HG02759 (cell line): ENCODE data around the gene ARAP2.

Experiments
- ATAC-seq: cut with Tn5 transposase; IDR thresholded peaks from one replicate; pipeline ENCODE4 v1.9.1; 2021; ENCODE audit warnings: mild to moderate bottlenecking, moderate library complexity; ENCODE audit not compliant: unreplicated experiment

Gene ARAP2

GRCh38 chr4:36138220-36138619 lies 106.1 kb downstream of the ARAP2 start:
- no peak for ATAC-seq

- no peak for ATAC-seq
Observed at GRCh38 chr4:36137336-36137735, 107.0 kb downstream of the ARAP2 start.

- ATAC-seq = no peak
Observed at GRCh38 chr4:36133658-36134057, 110.7 kb downstream of the ARAP2 start.

- no peak for ATAC-seq
Observed at GRCh38 chr4:36133086-36133485, 111.2 kb downstream of the ARAP2 start.

GRCh38 chr4:36130641-36131040 lies 113.7 kb downstream of the ARAP2 start:
- no peak for ATAC-seq

- ATAC-seq = no peak
Observed at GRCh38 chr4:36128689-36129088, 115.6 kb downstream of the ARAP2 start.

GRCh38 chr4:36123906-36124305 lies 120.4 kb downstream of the ARAP2 start:
- no peak for ATAC-seq

GRCh38 chr4:36115312-36115711 lies 129.0 kb downstream of the ARAP2 start:
- ATAC-seq = no peak

- no peak for ATAC-seq
Observed at GRCh38 chr4:36111172-36111571, 133.1 kb downstream of the ARAP2 start.

- no peak for ATAC-seq
Observed at GRCh38 chr4:36099509-36099908, 144.8 kb downstream of the ARAP2 start.

GRCh38 chr4:36094995-36095394 lies 149.3 kb downstream of the ARAP2 start:
- ATAC-seq = no peak

GRCh38 chr4:36091997-36092396 lies 152.3 kb downstream of the ARAP2 start:
- ATAC-seq = no peak

- no peak for ATAC-seq
Observed at GRCh38 chr4:36088542-36088941, 155.8 kb downstream of the ARAP2 start.

- no peak for ATAC-seq
Observed at GRCh38 chr4:36086261-36086786, 158.0 kb downstream of the ARAP2 start.

- no peak for ATAC-seq
Observed at GRCh38 chr4:36082817-36083216, 161.5 kb downstream of the ARAP2 start.

GRCh38 chr4:36081185-36081584 lies 163.1 kb downstream of the ARAP2 start:
- peak; percentile 95 for ATAC-seq

GRCh38 chr4:36079666-36080065 lies 164.6 kb downstream of the ARAP2 start:
- ATAC-seq = no peak

GRCh38 chr4:36078319-36078718 lies 166.0 kb downstream of the ARAP2 start:
- ATAC-seq = no peak

- ATAC-seq = no peak
Observed at GRCh38 chr4:36072529-36072928, 171.8 kb downstream of the ARAP2 start.

- ATAC-seq = no peak
Observed at GRCh38 chr4:36067116-36067515, 177.2 kb downstream of the ARAP2 start.

GRCh38 chr4:36065274-36065871 lies 178.9 kb downstream of the ARAP2 start:
- no peak for ATAC-seq

- no peak for ATAC-seq
Observed at GRCh38 chr4:36064117-36064516, 180.2 kb downstream of the ARAP2 start.

GRCh38 chr4:36056136-36056535 lies 188.2 kb downstream of the ARAP2 start:
- ATAC-seq = no peak
